Subcutaneous abdominal adipose tissue (tissue), 5 donors: ENCODE data around the gene CENPH.
"Not testable (repeated sequence)": the region's sequence is repeated elsewhere in the genome, so short reads cannot be mapped to it uniquely, and the experiment has no call there.

Experiments
- H3K27ac ChIP-seq: one replicate; pipeline ENCODE4 v1.7.0; 2013; ENCODE audit warnings: low read depth, mild to moderate bottlenecking, inconsistent platforms, low read length, moderate library complexity
- H3K27me3 ChIP-seq, 5 donors: one replicate each; pipeline ENCODE4 v1.7.0; 2013; ENCODE audit warnings: low read length in 5 of 5, inconsistent platforms in 1 of 5; ENCODE audit not compliant: control insufficient read depth in 5 of 5, insufficient read depth in 4 of 5
- H3K36me3 ChIP-seq, 5 donors: one replicate each; pipeline ENCODE4 v1.7.0; 2013; ENCODE audit warnings: low read length in 5 of 5; ENCODE audit not compliant: control insufficient read depth in 5 of 5, insufficient read depth in 5 of 5
- H3K4me1 ChIP-seq, 5 donors: one replicate each; pipeline ENCODE4 v1.7.0; 2013; ENCODE audit warnings: low read length in 5 of 5, mild to moderate bottlenecking in 3 of 5, moderate library complexity in 1 of 5; ENCODE audit not compliant: control insufficient read depth in 5 of 5, insufficient read depth in 5 of 5
- H3K4me3 ChIP-seq, 5 donors: one replicate each; pipeline ENCODE4 v1.7.0; 2013; ENCODE audit warnings: low read length in 5 of 5, low read depth in 1 of 5
- H3K9ac ChIP-seq, 5 donors: one replicate each; pipeline ENCODE4 v1.7.0; 2013; ENCODE audit warnings: low read length in 5 of 5, mild to moderate bottlenecking in 4 of 5, moderate library complexity in 3 of 5
- H3K9me3 ChIP-seq, 5 donors: one replicate each; pipeline ENCODE4 v1.7.0; 2013; ENCODE audit warnings: low read length in 5 of 5; ENCODE audit not compliant: control insufficient read depth in 5 of 5
- donor health status: healthy.
- donor health status: healthy.
- donor health status: healthy.
- donor health status: healthy.
- donor health status: healthy.

The CENPH gene

GRCh38 chr5:69206528-69207190, 17.3 kb downstream of the CENPH start:
- H3K9me3 ChIP-seq: no peaks in the 10 kb centered on the region
- H3K27me3 ChIP-seq: no peaks in the 10 kb centered on the region
- no peaks in the 10 kb centered on the region for H3K36me3 ChIP-seq
- no peak overlapping the region for H3K9ac ChIP-seq
- peaks cover 0 to 13% (median 0%) of the 10 kb centered on the region in 5 donors for H3K4me1 ChIP-seq
- no peak overlapping the region for H3K27ac ChIP-seq
- H3K4me3 ChIP-seq: no peak overlapping the region

GRCh38 chr5:69209602-69210001, 20.2 kb downstream of the CENPH start:
- H3K36me3 ChIP-seq: no peaks in the 10 kb centered on the region
- no peaks in the 10 kb centered on the region for H3K27me3 ChIP-seq
- no peak overlapping the region for H3K9ac ChIP-seq
- H3K27ac ChIP-seq: no peak overlapping the region
- H3K4me3 ChIP-seq: no peak overlapping the region
- H3K9me3 ChIP-seq: no peaks in the 10 kb centered on the region
- peaks cover 0 to 13% (median 0%) of the 10 kb centered on the region in 5 donors for H3K4me1 ChIP-seq

GRCh38 chr5:69211200-69211599, 21.8 kb downstream of the CENPH start:
- Histone ChIP-seq H3K27ac (no peak overlapping the region), H3K4me1 (peaks cover 0 to 13% (median 0%) of the 10 kb centered on the region in 5 donors), H3K9ac (no peak overlapping the region), H3K36me3 (no peaks in the 10 kb centered on the region), H3K4me3 (no peak overlapping the region), H3K9me3 (no peaks in the 10 kb centered on the region), H3K27me3 (no peaks in the 10 kb centered on the region)

- H3K4me1 ChIP-seq: peaks cover 0 to 14% (median under 1%) of the 10 kb centered on the region in 5 donors
- no peak overlapping the region for H3K4me3 ChIP-seq
- H3K27ac ChIP-seq: no peak overlapping the region
- no peaks in the 10 kb centered on the region for H3K36me3 ChIP-seq
- no peak overlapping the region for H3K9ac ChIP-seq
- no peaks in the 10 kb centered on the region for H3K9me3 ChIP-seq
- H3K27me3 ChIP-seq: no peaks in the 10 kb centered on the region
Observed at GRCh38 chr5:69212022-69212421, 22.6 kb downstream of the CENPH start.

GRCh38 chr5:69213513-69214215, 24.3 kb downstream of the CENPH start:
- H3K4me1 ChIP-seq: peaks cover 0 to 20% (median 6%) of the 10 kb centered on the region in 5 donors
- H3K9ac ChIP-seq: peak overlapping the region in 1 of 5 donors; percentile 35
- H3K4me3 ChIP-seq: no peak overlapping the region
- H3K27ac ChIP-seq: no peak overlapping the region
- no peaks in the 10 kb centered on the region for H3K36me3 ChIP-seq
- no peaks in the 10 kb centered on the region for H3K27me3 ChIP-seq
- H3K9me3 ChIP-seq: no peaks in the 10 kb centered on the region

- no peaks in the 10 kb centered on the region for H3K9me3 ChIP-seq
- H3K4me3 ChIP-seq: peak overlapping the region; percentile 63 to 100 (median 100)
- H3K36me3 ChIP-seq: no peaks in the 10 kb centered on the region
- H3K27ac ChIP-seq: no peak overlapping the region
- H3K27me3 ChIP-seq: no peaks in the 10 kb centered on the region
- H3K4me1 ChIP-seq: peaks cover 0 to 17% (median 15%) of the 10 kb centered on the region in 5 donors
- H3K9ac ChIP-seq: peak overlapping the region in 4 of 5 donors; percentile 24 to 77 (median 52)
Observed at GRCh38 chr5:69217151-69217511, 27.7 kb downstream of the CENPH start.

GRCh38 chr5:69217548-69218526, 28.5 kb downstream of the CENPH start:
- Histone ChIP-seq H3K9me3 (no peaks in the 10 kb centered on the region), H3K27me3 (no peaks in the 10 kb centered on the region), H3K27ac (peak overlapping the region; percentile 89), H3K9ac (peak overlapping the region; percentile 41 to 85 (median 78)), H3K4me3 (peak overlapping the region; percentile 77 to 100 (median 100)), H3K4me1 (peaks cover 0 to 23% (median 17%) of the 10 kb centered on the region in 5 donors), H3K36me3 (no peaks in the 10 kb centered on the region)

- H3K9me3 ChIP-seq: no peaks in the 10 kb centered on the region
- no peak overlapping the region for H3K27ac ChIP-seq
- H3K36me3 ChIP-seq: no peaks in the 10 kb centered on the region
- no peaks in the 10 kb centered on the region for H3K27me3 ChIP-seq
- H3K4me3 ChIP-seq: no peak overlapping the region
- H3K4me1 ChIP-seq: peaks cover 0 to 23% (median 17%) of the 10 kb centered on the region in 5 donors
- H3K9ac ChIP-seq: no peak overlapping the region
Observed at GRCh38 chr5:69219939-69220338, 30.6 kb downstream of the CENPH start.

GRCh38 chr5:69220371-69220770, 31.0 kb downstream of the CENPH start:
- H3K4me3 ChIP-seq, H3K27me3 ChIP-seq, H3K9ac ChIP-seq, H3K9me3 ChIP-seq, H3K27ac ChIP-seq, H3K36me3 ChIP-seq: not testable (repeated sequence)
- H3K4me1 ChIP-seq: peaks cover 0 to 23% (median 17%) of the 10 kb centered on the region in 5 donors
